Activated CD4-positive, CD25-positive, alpha-beta regulatory T cell (primary cell): ENCODE results near the gene PPFIBP2.
"Not testable (repeated sequence)": the region's sequence is repeated elsewhere in the genome, so short reads cannot be mapped to it uniquely, and the experiment has no call there.

Experiments used
- DNase-seq, 4 experiments: peaks; one replicate each; lab custom pipeline; 2025; lab: John Stamatoyannopoulos, UW

The PPFIBP2 gene

DNA sequence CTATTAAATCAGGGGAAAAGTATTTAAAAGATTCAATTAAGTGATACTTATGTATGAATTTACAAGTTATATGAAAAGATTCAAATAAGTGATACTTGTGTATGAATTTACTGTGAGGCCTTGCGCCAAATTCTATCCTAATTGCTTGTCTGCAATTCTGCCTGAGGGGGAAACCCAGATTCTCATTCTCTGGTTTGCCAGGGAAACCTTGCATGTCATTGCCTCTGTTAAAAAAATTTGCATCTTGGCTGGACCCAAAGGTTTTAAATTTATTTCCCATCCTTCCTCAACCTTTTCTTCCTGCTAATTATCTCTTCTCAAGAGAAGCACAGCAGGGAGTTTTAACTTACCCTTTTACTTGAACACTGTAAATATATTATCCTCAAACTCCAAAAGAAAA, 14.7 kb upstream of the PPFIBP2 start:
- DNase-seq, result no peak

DNA sequence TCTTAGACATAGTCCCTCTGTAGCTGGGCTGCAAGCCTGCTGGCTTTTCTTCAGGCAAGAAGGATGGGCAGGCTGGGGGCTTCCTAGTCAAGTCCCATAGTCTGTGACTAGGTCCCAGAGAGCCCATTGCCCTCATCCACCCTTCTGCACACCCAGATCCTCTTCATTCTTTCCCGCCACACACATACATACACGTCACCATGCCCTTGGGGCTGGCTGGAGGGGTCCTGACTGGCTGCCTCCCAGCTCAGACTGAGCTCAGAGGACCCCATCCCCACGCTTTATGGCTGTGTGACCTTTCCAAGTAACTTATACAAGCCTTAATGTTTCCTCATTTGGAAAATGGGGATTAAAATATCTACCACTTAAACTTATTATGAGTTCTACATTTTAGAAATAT, 13.5 kb upstream of the PPFIBP2 start:
- no peak for DNase-seq

DNA sequence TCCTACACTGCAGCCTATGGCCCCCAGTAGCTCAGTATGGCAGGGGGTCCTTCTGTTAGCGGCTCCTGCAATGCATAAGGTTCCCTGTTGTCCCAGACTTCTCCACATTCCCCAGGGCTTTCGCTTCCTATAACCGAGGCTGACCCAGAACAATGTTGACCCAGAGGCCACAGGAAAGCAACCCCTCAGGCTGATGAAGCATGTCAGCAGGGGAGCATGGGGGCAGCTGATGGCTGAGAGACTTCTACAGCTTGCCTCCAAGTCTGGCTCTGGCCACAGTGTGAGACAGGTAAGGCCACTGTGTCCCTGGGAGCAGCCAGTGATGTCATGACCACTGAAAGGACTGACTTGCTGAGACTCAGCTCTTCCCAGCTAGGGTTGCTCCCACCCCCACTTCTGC, 12.5 kb upstream of the PPFIBP2 start:
- DNase-seq, result no peak

DNA sequence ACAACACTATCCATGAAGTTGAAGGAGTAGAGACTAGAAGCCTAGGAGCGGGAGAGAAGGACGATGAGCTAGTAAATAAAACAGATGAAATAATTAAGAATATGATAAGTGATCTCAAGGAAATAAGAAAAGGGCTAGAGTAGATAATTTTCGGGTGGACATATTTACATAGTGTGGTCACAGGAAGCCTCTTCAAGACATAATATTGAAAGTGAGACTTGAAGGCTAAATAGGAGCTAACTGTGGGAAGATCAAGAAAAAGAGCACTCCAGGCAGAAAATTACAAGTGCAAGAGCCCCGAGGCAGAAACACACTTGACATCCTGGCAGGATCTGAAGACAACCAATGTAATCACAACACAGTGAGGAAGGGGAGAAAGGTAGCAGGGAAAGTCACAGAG, 11.9 kb upstream of the PPFIBP2 start:
- DNase-seq, result no peak

DNA sequence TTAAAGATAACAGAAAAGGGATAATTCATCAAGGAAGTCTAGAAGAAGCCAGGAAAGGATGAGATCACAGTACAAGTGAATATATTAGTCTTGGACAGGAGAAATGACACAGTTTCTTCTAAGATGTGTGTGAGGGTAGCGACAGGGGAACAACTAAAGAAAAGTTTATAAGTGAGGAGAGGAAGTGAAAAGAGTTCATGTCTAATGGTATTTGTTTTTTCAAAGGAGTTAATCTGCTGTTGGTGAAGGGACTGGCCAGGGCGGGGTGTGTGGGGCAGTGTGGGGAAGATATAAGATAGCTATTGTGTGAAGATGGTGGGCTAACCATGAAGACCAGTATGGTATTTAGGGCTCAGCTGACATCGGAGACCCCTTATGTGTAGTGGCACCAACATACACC, 7.6 kb upstream of the PPFIBP2 start:
- DNase-seq, result no peak

DNA sequence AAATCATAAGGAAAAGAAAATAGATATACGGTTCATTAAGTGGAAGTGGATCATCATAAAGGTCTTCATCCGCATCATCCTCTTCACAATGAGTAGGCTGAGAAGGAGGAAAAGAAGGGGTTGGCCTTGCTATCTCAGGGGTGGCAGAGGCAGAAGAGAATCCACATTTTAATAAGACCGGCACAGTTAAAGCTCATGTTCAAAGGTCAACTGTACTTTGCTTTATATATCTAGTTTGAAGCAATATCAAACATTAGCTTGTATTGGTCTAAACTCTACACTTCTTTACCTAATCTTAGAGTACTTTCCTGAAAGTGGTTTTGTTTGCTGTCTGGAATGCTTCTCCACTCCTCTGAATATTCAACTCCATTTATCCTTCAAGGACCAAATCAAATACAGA, 5.7 kb upstream of the PPFIBP2 start:
- DNase-seq, result no peak

DNA sequence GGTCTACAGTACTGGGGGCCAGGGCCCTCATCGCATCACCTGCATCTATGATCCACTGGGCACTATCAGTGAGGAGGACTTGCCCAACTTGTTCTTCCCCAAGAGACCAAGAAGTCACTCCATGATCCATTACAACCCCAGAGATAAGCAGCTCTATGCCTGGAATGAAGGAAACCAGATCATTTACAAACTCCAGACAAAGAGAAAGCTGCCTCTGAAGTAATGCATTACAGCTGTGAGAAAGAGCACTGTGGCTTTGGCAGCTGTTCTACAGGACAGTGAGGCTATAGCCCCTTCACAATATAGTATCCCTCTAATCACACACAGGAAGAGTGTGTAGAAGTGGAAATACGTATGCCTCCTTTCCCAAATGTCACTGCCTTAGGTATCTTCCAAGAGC, 3.8 kb upstream of the PPFIBP2 start:
- no peak for DNase-seq

DNA sequence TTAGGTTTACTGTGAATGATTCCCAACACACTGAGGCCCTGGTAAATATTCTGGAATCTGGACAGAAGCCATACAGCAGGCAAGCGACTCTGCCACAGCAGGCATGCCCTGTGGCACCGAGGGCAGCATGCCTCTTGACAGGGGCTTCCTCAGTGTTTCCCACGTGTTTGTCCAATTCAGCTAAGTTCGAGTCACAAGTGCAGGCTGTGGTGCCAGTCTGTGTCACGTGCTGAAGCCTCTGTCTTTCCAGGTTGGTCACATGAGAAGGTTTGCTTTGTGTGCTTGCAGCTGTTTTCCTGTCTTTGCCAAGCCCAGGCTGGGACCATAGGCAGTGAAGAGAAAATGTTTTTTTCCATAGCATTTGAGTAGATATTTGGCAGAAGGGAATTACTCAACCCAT, 2.4 kb upstream of the PPFIBP2 start:
- DNase-seq, result no peak

DNA sequence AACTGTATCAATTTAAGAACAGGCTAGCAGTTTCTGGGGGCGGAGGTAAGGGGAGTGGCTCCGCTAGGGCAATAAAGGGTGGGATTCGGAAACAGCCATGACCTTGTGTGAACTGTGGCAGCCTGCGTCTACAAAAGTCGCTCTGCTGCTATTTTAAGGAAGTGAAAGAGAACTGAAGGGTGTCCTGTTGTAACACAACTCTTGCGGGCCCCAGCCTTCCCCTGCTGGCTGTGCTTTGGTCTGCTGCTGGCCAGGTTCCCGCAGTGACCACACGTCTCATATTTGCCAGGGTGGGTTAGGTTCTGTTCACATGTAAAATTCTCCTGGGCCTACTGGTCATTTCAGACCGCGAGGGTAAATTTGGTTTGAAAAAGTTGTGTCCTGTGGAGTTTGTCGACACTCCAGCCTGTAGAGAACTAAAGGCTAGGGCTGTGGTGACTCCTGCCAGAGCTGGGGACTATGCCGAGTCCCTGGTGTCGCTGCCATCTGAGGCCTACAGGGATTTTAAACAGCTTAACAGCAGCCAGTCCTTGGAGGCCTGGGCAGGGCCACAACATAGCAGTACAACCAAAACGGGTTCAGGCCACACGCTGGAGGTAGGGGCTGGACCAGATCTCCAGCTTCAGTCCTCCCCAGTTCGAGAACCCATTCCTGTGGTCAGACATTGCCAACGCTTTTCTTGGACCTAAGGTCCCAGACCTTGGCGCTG, 1.1 kb upstream of the PPFIBP2 start:
- no peak for DNase-seq

DNA sequence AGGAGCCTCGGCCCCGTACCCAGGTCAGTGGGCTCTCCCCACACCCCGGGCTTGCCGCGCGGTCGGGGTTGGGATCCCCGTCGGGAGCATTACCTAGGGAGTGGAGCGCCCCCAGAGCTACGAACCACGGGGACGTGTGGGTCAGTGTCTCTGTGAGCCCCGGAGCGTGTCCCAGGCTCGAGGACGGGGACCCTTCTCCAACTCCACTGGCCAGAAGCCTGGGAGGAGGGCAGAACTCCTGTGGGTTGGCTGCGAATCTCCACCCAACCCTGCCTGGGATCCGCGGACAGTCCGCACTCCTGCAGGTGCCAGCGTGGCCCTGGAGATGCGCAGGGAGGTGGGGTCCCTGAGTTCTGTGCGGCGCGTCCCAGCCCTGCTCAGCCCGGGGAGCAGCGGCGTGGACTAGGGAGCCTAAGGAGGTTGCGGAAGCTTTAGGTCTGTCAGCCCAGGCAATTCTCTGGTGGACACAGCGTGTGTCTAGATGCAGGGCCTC, 346 bp downstream of the PPFIBP2 start:
- DNase-seq, result no peak

DNA sequence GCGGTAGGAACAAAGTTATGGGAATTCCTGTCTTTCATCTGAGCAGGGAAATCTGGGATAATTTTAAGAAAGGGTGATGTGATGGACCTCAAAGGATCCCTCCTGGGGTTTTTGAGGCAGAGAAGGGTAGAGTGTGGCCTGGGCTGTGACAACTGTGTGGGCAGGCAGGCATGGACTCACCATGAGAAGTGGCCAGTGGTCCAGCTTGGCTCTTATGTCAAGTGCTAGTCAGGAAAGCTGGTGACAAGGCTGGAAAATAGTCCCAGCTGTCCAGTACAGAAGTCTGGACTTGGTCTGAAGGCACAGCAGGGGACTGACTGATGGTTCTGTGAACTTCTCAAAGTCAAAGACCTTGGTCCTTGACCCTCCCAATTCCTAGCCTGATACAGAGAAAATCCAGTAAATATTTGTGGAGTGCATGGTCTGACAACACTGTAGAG, 1.7 kb downstream of the PPFIBP2 start:
- no peak for DNase-seq

DNA sequence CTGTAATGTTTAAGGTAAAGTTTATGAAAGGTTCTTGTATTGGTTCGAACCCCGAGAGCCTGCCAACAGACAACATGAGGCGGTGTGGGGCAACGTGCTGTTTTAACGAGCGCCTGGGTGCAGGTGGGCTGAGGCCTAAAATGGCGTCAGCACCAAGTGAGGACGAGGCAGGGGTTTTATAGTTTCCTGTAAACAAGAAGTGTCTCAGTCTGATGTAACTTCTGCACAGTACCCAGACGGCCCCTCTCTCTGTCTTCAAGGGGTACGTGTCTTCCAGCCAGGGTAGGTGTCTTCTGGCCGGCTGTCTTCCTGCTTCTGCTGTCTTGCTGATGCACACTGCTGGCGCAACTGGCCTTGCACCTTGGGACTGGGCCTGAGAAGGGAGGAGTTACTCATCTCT, 2.7 kb downstream of the PPFIBP2 start:
- no peak for DNase-seq

DNA sequence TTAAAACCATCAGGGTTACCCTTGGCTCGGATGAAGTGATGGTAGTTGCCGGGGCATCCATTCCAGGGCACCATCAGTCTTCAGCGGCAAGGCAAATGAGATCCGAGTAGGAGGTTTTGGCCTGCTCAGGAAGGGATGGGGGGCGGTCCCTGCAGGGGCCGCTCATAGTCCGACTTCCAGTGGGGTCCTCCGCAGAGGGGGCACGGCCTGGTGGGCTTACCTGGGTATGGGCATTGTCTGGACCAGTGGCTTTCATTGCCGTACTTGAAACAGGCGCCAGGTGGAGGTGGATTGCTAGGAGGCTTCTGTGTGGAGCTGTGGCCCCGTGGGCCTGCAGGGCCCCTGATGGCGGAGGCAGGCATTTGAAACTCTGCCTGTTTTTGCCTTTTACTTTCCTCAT, 3.9 kb downstream of the PPFIBP2 start:
- not testable (repeated sequence) for DNase-seq

DNA sequence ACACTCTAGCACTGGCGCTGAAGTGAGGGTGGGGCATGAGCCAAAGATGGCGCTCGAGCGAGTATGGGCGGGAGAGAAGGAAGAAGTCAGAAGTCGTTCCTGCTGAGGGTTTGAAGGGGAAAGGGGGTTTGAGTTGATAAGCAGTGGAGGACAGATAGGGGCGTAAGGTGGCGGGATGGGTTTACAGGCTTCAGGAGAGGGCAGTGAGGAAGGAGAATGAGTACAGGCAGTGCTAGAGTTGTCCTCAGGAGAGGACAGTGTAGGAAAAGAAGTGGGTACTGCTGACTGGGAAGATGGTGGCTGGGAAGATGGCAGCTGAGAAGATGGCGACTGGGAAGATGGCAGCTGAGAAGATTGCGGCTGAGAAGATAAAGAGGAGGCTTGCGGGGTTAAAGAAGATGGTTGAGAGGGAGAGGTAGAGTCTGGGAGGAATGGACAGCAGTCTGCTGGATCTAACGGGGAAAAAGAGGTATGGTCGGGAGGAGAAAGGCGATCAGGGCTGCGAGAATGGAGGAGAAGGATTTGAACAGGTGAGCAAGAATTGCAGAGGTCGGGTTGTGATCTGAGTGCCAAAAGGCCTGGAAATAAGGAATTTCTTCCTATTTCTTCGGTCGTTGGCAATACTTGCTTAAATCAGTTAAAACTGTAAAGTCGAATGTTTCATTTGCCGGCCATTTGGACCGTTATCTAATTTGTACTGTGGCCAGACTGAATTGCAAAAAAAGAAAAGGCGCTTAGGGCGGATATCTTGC, 5.2 kb downstream of the PPFIBP2 start:
- no peak for DNase-seq

DNA sequence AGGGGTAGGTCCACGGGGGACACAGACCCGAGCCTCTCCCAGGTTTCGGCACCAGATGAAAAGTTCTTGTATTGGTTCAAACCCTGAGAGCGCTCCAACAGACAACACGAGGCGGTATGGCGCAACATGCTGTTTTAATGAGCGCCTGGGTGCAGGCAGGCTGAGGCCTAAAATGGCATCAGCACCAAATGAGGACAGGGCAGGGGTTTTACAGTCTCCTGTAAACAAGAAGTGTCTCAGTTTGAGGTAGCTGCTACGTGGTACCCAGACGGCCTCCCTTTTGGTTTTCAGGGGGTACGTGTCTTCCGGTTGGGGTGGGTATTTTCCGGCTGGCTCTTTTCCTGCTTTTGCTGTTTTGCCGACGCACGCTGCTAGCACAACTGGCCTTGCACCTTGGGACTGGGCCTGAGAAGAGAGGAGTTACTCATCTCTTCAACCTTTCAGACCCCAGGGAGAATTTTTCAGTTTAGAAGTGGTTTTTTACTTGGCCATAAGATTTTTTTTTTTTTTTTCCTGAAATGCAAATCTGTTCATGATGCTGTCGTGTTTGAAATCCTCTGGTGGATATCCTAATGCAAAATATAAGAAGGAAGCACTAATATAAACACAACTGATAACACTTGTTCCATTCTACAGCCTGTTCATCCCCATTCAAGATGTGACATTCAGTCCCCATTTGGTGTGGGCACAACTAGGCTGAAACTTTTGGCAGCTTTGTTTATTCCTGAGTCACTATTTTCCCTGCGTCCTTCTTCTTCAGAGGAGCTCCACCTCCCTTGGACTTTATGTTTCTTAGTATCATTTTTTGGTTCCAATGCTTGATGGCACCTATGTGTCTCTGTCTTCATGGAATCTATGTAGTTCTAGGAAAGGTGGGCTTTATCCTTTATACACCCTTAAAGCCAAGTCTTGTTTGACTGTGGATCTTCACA, 6.5 kb downstream of the PPFIBP2 start:
- DNase-seq, result no peak

DNA sequence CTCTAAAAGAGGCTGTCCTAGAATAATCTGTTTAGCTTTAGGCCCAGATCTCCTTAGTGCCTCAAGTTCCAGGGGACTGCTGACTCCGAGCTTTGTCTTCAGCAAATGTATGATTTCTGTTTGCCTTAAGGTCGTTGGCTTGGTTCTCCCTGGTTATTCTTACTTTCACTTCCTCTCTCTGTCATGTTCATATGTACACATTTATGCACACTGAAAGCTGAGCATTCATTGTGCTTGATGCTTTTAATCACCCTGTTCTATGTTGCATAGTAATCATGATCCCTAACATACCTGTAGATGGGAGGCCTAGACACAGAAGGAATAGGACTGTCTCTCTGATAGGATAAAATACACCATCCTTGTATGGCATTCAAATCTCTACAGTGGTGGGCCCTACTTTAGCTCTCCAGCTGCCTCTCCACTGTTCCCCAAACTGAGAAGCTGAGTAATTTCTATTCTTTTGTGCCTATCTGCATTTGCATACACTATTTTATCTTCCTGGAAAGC, 7.2 kb downstream of the PPFIBP2 start:
- DNase-seq, result no peak

DNA sequence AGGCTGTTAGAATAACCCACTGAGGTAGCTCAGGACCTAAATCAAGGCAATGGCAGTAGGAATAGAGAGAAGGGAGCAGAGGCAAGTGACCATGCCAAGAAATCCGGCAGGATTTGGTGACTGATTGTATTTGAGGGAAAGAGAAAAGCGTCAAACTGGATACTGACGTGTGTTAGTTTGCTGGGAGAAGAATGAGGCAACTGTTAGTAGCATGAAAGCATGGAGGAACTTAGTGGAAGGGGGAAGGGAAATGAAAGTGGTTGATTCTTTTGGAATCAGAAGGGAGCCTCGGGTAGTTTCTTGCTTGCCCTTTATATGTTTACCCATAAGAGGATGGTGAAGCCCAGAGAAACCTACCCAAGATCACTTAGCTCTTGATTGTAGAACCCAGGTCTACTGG, 8.3 kb downstream of the PPFIBP2 start:
- DNase-seq, result no peak

DNA sequence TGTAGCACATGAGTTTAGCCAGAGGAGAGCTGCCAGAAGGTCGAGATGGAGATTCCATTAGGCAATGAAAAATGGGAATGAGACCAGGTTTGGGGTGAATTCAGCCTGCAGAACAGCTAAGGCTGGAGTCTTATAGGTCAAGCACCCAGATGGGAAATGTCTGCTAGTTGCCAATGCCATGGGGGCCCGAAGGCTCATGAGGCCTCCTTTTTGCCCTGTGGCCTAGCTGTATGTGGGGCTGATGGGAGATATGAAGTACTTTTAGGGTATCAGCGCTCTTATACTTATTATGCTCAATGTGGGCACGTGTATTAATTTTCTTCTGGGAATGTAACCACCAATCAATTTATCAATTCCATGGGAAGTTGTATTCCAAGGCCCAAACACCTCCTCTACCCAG, 8.7 kb downstream of the PPFIBP2 start:
- no peak for DNase-seq

DNA sequence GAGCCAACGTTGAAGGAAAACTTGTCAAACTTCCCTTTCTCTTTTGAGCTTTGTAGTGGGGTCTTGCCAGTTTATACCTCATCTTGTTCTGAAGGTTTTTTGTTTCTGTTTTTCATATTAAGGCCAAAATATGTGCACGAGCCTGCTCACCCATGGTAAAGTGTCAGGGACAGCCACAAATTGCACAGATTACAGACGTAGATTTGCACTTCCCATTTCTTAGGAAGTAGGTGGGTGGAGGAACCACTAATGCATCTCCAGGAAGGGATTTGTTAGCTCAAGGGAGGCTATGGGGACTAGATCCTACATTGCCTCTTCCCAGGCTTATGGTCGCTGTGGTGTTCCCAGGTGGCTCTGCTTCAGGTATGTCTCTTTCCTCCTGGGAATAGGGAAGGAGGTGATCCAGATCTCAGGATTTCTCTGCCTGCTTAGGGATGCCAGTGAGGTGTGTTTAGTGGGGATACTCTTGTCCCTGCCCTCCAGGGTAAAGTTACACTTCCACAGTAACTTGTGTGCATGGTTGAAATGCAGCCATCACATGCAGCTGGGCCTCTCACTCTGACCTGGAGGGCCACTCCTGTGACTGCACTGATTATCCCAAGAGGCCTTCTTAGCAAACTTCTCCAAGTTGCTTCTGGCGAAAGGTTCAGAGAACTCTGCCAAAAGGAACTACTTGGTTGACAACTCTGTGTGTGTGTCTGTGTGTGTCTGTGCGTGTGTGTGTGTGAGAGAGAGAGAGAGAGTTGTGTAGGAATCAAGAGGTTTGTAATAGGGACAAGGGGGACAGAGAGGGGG, 9.8 kb downstream of the PPFIBP2 start:
- DNase-seq, result no peak

DNA sequence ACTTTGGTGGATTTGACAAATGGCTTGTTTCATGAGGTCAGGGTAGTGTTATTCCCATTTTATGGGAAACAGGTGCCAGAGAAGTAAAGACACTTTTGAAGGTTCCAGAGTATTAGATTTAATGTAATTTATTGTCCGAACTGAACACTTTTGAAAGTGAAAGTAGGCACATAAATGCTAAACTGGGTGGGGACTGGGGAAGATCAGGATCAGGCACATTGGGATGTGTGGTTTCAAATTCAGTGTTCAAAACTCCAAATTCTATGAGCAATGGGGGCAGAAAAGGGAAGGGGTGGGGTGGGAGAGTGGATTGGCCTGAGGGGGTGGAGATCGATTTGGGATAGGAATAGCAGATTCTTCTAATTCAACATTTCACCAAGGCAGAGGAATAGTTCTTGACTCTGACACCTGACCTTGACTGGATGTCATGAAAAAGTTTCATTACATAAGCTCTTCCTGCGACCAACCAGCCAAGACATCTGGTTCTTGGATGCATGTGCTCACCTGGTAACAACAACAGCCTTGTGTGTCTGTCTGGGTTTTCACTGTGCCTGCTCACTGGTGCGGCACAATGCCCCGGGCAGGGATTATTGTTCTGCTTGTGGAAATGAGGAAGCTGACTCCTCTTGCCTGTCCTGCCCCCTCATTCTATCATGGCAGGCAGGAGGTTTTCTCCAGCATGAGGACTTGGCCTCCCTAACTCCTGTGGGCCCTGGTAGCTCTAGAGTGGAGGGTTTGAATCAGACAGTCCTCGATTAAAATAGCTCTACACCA, 10.8 kb downstream of the PPFIBP2 start:
- no peak for DNase-seq

DNA sequence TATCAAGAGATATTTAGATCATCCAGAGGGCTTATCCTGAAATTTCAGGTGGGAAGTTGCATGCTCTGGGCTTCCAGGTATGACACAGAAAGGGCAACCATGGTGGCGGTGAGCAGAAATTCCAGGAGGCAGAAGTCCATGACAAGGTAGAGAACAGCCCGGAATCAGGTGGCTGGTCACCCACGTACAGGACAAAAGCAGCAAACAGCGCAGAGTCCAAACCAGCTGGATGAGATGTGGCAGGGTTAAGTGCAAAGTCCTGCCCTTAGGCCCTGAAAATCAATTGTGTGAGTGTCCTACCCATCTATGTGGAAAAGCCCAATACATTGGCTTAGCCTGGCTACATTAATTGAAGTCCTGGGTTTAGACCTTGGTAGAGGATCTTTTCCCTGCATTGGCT, 11.6 kb downstream of the PPFIBP2 start:
- DNase-seq, result no peak
